HepG2 (cell line): ENCODE results near the gene OSM. TPM values are rescaled to one million over a fixed set of nuclear protein-coding genes. Genes with fewer than 3 reads are reported as not detected.

Experiments
- BRD4 ChIP-seq: sonication (generic); formaldehyde crosslinking; IDR thresholded peaks from 2 replicates; pipeline ENCODE4 v1.4.0; 2020; ENCODE audit warnings: missing genetic modification reagents
- CBX1 ChIP-seq: IDR thresholded peaks from one replicate; pipeline ENCODE4 v1.6.1; 2016; ENCODE audit warnings: antibody characterized with exemption, low read depth
- CCDC6 ChIP-seq: sonication (generic); formaldehyde crosslinking; IDR thresholded peaks from 2 replicates; pipeline ENCODE4 v1.8.1; 2022; ENCODE audit warnings: mild to moderate bottlenecking, missing genetic modification reagents, moderate library complexity
- HDAC6 ChIP-seq: fragments of 200-600 bp; sonication (generic); IDR thresholded peaks from 2 replicates; pipeline ENCODE4 v1.7.0; 2017; ENCODE audit warnings: mild to moderate bottlenecking, antibody characterized with exemption, low read length, low read depth
- HNRNPUL1 ChIP-seq: fragments of 200-400 bp; formaldehyde crosslinking; IDR thresholded peaks from 2 replicates; pipeline ENCODE4 v1.6.1; 2017; ENCODE audit warnings: low read depth, mild to moderate bottlenecking, low read length, moderate library complexity
- JDP2 ChIP-seq: sonication (generic); formaldehyde crosslinking; IDR thresholded peaks from 2 replicates; pipeline ENCODE4 v1.8.1; 2022; ENCODE audit warnings: missing genetic modification reagents, borderline replicate concordance
- MAFF ChIP-seq: IDR thresholded peaks from 2 replicates; pipeline ENCODE4 v1.6.1; 2011; ENCODE audit warnings: low read depth, low read length, improper control_type of control experiment
- MED1 ChIP-seq: sonication (generic); formaldehyde crosslinking; IDR thresholded peaks from 2 replicates; pipeline ENCODE4 v1.4.0; 2020; ENCODE audit warnings: missing genetic modification reagents
- RARG ChIP-seq: sonication (generic); formaldehyde crosslinking; IDR thresholded peaks from 2 replicates; pipeline ENCODE4 v1.4.0; 2020; ENCODE audit warnings: low read depth, mild to moderate bottlenecking, missing genetic modification reagents
- STAG1 ChIP-seq: sonication (generic); formaldehyde crosslinking; IDR thresholded peaks from 2 replicates; pipeline ENCODE4 v1.4.0; 2020; ENCODE audit warnings: missing genetic modification reagents
- TARDBP ChIP-seq: sonication (generic); formaldehyde crosslinking; IDR thresholded peaks from 2 replicates; pipeline ENCODE4 v1.8.0; 2022; ENCODE audit warnings: mild to moderate bottlenecking, missing genetic modification reagents
- ZBTB20 ChIP-seq: sonication (generic); formaldehyde crosslinking; IDR thresholded peaks from 2 replicates; pipeline ENCODE4 v1.8.1; 2023; ENCODE audit warnings: missing genetic modification reagents, low read depth, mild to moderate bottlenecking, borderline replicate concordance
- ZMYM3 ChIP-seq: sonication (generic); formaldehyde crosslinking; IDR thresholded peaks from 2 replicates; pipeline ENCODE4 v1.5.1; 2020; ENCODE audit warnings: mild to moderate bottlenecking, missing genetic modification reagents
- ZNF101 ChIP-seq: sonication (generic); formaldehyde crosslinking; IDR thresholded peaks from 2 replicates; pipeline ENCODE4 v1.4.0; 2020; ENCODE audit warnings: mild to moderate bottlenecking, low read depth, missing genetic modification reagents, borderline replicate concordance
- ZNF383 ChIP-seq: sonication (generic); formaldehyde crosslinking; IDR thresholded peaks from 2 replicates; pipeline ENCODE4 v1.4.0; 2020; ENCODE audit warnings: missing genetic modification reagents, mild to moderate bottlenecking, borderline replicate concordance
- ZNF580 ChIP-seq: IDR thresholded peaks from 2 replicates; pipeline ENCODE4 v1.6.1; 2016; ENCODE audit warnings: low read depth, borderline replicate concordance
- ZNF607 ChIP-seq: sonication (generic); formaldehyde crosslinking; IDR thresholded peaks from 2 replicates; pipeline ENCODE4 v1.5.1; 2020; ENCODE audit warnings: missing genetic modification reagents, mild to moderate bottlenecking, borderline replicate concordance
- ZNF609 ChIP-seq: sonication (generic); formaldehyde crosslinking; IDR thresholded peaks from 2 replicates; pipeline ENCODE4 v1.4.0; 2020; ENCODE audit warnings: mild to moderate bottlenecking, missing genetic modification reagents, borderline replicate concordance
- ZNF883 ChIP-seq: sonication (generic); formaldehyde crosslinking; IDR thresholded peaks from 2 replicates; pipeline ENCODE4 v1.5.1; 2020; ENCODE audit warnings: mild to moderate bottlenecking, missing genetic modification reagents; ENCODE audit errors: not compliant biosample characterization
- polyA plus RNA-seq, 8 experiments: library from polyadenylated mRNA; depleted of rRNA in 3 of 8; stranded (reverse) in 7 of 8; unstranded in 1 of 8; fragments of >200 nt; fragmentation: Illumina TruSeq in 4 of 8; extraction: Trizol in 4 of 8; gene quantifications; 2 replicates each; pipeline versions ENCODE4 v1.2.1 to v1.2.3, GENCODE V29; 2011 to 2016; ENCODE audit warnings: low read depth in 4 of 8, missing spikeins in 1 of 8, mixed read lengths in 1 of 8; ENCODE audit not compliant: insufficient read depth in 1 of 8
- total RNA-seq, 5 experiments: library from RNA; depleted of rRNA; stranded (reverse); fragments of >200 nt; fragmentation: Illumina TruSeq; extraction: Trizol; gene quantifications; 2 replicates each; pipeline ENCODE4 v1.2.3, GENCODE V29; 2016; ENCODE audit warnings: low read depth in 1 of 5
- TF ChIP-seq, protein P1 (sequence below): sonication (generic); formaldehyde crosslinking; conservative IDR thresholded peaks from 2 replicates; pipeline ENCODE4 v1.5.0; 2020; ENCODE audit warnings: missing genetic modification reagents

The OSM gene
- total and polyA plus RNA-seq, 2 of the 13 experiments (the other 11 are each of a cell fraction or from before 2014, with no cell fraction given) = not detected

- TF ChIP-seq, protein P1, sequence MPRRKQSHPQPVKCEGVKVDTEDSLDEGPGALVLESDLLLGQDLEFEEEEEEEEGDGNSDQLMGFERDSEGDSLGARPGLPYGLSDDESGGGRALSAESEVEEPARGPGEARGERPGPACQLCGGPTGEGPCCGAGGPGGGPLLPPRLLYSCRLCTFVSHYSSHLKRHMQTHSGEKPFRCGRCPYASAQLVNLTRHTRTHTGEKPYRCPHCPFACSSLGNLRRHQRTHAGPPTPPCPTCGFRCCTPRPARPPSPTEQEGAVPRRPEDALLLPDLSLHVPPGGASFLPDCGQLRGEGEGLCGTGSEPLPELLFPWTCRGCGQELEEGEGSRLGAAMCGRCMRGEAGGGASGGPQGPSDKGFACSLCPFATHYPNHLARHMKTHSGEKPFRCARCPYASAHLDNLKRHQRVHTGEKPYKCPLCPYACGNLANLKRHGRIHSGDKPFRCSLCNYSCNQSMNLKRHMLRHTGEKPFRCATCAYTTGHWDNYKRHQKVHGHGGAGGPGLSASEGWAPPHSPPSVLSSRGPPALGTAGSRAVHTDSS (CRISPR knock-in tag) = no peak
- TF ChIP-seq CBX1 = no peak
- no peak for TF ChIP-seq HDAC6
- no peak for TF ChIP-seq ZNF883 (CRISPR knock-in tag)
- TF ChIP-seq STAG1 (CRISPR knock-in tag) = no peak
- no peak for TF ChIP-seq ZNF607 (CRISPR knock-in tag)
- no peak for TF ChIP-seq MAFF
- 0 out of 2 replicates have a peak, but pooled peaks have one; percentile 10 for TF ChIP-seq MED1 (CRISPR knock-in tag)
- TF ChIP-seq HNRNPUL1 = no peak
- no peak for TF ChIP-seq BRD4 (CRISPR knock-in tag)
- no peak for TF ChIP-seq RARG (CRISPR knock-in tag)
- TF ChIP-seq JDP2 (CRISPR knock-in tag) = no peak
- TF ChIP-seq ZNF580 (CRISPR knock-in tag) = no peak
- no peak for TF ChIP-seq ZNF101 (CRISPR knock-in tag)
- TF ChIP-seq ZNF383 = no peak
- TF ChIP-seq ZNF609 (CRISPR knock-in tag) = no peak
- no peak for TF ChIP-seq CCDC6 (CRISPR knock-in tag)
- TF ChIP-seq ZBTB20 (CRISPR knock-in tag) = no peak
- no peak for TF ChIP-seq ZMYM3 (CRISPR knock-in tag)
- no peak for TF ChIP-seq TARDBP (CRISPR knock-in tag)
These were observed 22.7 kb upstream of the OSM start, which contains the start of gene CASTOR1 (continued) for GRCh38 chr22:30289141-30289979.
